CD8-positive, alpha-beta memory T cell (primary cell): ENCODE data around the gene HHIPL1. TPM values are rescaled to one million over a fixed set of nuclear protein-coding genes. Genes with fewer than 3 reads are reported as not detected.

Experiments used
- CTCF ChIA-PET: fragments of 350-600 bp; sonication (Branson Sonifier 250); formaldehyde crosslinking; loops from one replicate; lab custom pipeline; 2021; ENCODE audit warnings: antibody characterized with exemption; lab: Charles Lee
- POLR2A ChIA-PET: fragments of 350-600 bp; sonication (Branson Sonifier 250); formaldehyde crosslinking; loops from one replicate; lab custom pipeline; 2021; ENCODE audit warnings: antibody characterized with exemption; lab: Charles Lee
- DNase-seq, 5 donors: peaks; one replicate each; pipeline versions ENCODE4 v3.0.0 to v3.0.0-alpha.2; 2020 to 2022; ENCODE audit warnings: mixed read lengths in 1 of 5
- H3K27ac ChIP-seq: one replicate; pipeline ENCODE4 v1.7.0; 2013; ENCODE audit warnings: low read depth, mild to moderate bottlenecking, low read length, moderate library complexity
- H3K27me3 ChIP-seq: 2 replicates; pipeline ENCODE4 v1.7.0; 2013; ENCODE audit warnings: low read length, mild to moderate bottlenecking; ENCODE audit not compliant: insufficient read depth, poor library complexity, severe bottlenecking
- H3K36me3 ChIP-seq: 2 replicates; pipeline ENCODE4 v1.7.0; 2013; ENCODE audit warnings: mild to moderate bottlenecking, low read length, moderate library complexity; ENCODE audit not compliant: insufficient read depth
- H3K4me1 ChIP-seq: 2 replicates; pipeline ENCODE4 v1.7.0; 2013; ENCODE audit warnings: mild to moderate bottlenecking, low read length, moderate library complexity; ENCODE audit not compliant: insufficient read depth
- H3K4me3 ChIP-seq: 2 replicates; pipeline ENCODE4 v1.7.0; 2013; ENCODE audit warnings: mild to moderate bottlenecking, low read length
- H3K9me3 ChIP-seq: 2 replicates; pipeline ENCODE4 v1.7.0; 2013; ENCODE audit warnings: mild to moderate bottlenecking, low read length
- H3K27ac Mint-ChIP-seq, 8 donors: one replicate each; pipeline ENCODE4 v1.8.0; 2020 to 2021; ENCODE audit warnings: mixed read lengths in 8 of 8, mild to moderate bottlenecking in 6 of 8, inconsistent platforms in 3 of 8, moderate library complexity in 3 of 8
- H3K27me3 Mint-ChIP-seq, 2 donors: one replicate each; pipeline ENCODE4 v1.8.0; 2020 to 2021; ENCODE audit warnings: mixed read lengths in 2 of 2, mild to moderate bottlenecking in 1 of 2, moderate library complexity in 1 of 2
- H3K36me3 Mint-ChIP-seq, 3 donors: one replicate each; pipeline ENCODE4 v1.8.0; 2020 to 2021; ENCODE audit warnings: mixed read lengths in 3 of 3, inconsistent platforms in 1 of 3, mild to moderate bottlenecking in 1 of 3
- H3K4me1 Mint-ChIP-seq, 3 donors: one replicate each; pipeline ENCODE4 v1.8.0; 2020 to 2021; ENCODE audit warnings: mixed read lengths in 3 of 3, inconsistent platforms in 1 of 3, mild to moderate bottlenecking in 1 of 3
- H3K4me3 Mint-ChIP-seq, 7 donors: one replicate each; pipeline ENCODE4 v1.8.0; 2020 to 2021; ENCODE audit warnings: mixed read lengths in 7 of 7, mild to moderate bottlenecking in 6 of 7, moderate library complexity in 4 of 7, inconsistent platforms in 2 of 7
- H3K9me3 Mint-ChIP-seq, 5 donors: one replicate each; pipeline ENCODE4 v1.8.0; 2020 to 2022; ENCODE audit warnings: mixed read lengths in 5 of 5, mild to moderate bottlenecking in 3 of 5, moderate library complexity in 2 of 5, inconsistent platforms in 1 of 5
- polyA plus RNA-seq: library from polyadenylated mRNA; unstranded; fragments of 300-500 nt; fragmentation: Illumina TruSeq; gene quantifications from one replicate; pipeline ENCODE4 v1.2.3, GENCODE V29; 2021
- total RNA-seq, 2 experiments: library from RNA; stranded (reverse); gene quantifications; one replicate each; pipeline ENCODE4 v1.2.3, GENCODE V29; 2021

HHIPL1 gene
- total and polyA plus RNA-seq, 3 experiments from 2014 or later: 0.04 TPM; not detected in 2

DNA sequence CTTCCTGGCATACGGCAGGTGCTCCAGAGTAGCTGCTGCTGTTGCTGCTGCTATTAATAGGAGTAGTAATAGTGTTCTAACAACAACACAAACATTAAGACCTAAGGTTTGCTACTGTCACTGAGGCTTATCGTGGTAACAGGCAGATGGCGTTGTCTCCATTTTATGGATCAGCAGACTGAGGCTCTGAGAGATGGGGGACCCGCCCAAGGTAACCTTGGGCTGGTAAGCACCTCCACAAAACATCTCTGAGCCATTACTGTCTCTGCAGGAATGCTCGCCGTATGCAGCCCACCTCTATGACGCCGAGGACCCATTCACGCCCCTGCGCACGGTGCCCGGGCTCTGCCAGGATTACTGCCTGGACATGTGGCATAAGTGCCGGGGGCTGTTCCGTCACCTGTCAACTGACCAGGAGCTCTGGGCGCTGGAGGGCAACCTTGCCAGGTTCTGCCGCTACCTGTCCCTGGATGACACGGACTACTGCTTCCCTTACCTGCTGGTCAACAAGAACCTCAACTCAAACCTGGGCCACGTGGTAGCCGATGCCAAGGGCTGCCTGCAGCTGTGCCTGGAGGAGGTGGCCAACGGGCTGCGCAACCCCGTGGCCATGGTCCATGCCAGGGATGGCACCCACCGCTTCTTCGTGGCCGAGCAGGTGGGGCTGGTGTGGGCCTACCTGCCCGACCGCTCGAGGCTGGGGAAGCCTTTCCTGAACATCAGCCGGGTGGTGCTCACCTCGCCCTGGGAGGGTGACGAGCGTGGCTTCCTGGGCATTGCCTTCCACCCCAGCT lies 7.2 kb downstream of the HHIPL1 start:
- Mint-ChIP-seq H3K9me3 (no peaks in the 10 kb centered on the region), H3K36me3 (peaks cover 0 to 3% (median 0%) of the 10 kb centered on the region in 3 donors), H3K4me1 (no peaks in the 10 kb centered on the region), H3K27me3 (peaks cover 33 to 54% of the 10 kb centered on the region in 2 donors), H3K4me3 (no peak overlapping the region), H3K27ac (no peak overlapping the region)
- ChIA-PET CTCF (interaction anchor here (1.3 kb wide), 1 partner anchor 24 kb away, joined by 3 read pairs; no protein-coding TSS in a partner anchor), POLR2A (no interaction called here)
- H3K9me3 ChIP-seq: no peaks in the 10 kb centered on the region
- H3K36me3 ChIP-seq: no peaks in the 10 kb centered on the region
- no peak overlapping the region for H3K27ac ChIP-seq
- H3K27me3 ChIP-seq: peaks cover 13% of the 10 kb centered on the region
- no peak for DNase-seq
- no peak overlapping the region for H3K4me3 ChIP-seq
- no peaks in the 10 kb centered on the region for H3K4me1 ChIP-seq

DNA sequence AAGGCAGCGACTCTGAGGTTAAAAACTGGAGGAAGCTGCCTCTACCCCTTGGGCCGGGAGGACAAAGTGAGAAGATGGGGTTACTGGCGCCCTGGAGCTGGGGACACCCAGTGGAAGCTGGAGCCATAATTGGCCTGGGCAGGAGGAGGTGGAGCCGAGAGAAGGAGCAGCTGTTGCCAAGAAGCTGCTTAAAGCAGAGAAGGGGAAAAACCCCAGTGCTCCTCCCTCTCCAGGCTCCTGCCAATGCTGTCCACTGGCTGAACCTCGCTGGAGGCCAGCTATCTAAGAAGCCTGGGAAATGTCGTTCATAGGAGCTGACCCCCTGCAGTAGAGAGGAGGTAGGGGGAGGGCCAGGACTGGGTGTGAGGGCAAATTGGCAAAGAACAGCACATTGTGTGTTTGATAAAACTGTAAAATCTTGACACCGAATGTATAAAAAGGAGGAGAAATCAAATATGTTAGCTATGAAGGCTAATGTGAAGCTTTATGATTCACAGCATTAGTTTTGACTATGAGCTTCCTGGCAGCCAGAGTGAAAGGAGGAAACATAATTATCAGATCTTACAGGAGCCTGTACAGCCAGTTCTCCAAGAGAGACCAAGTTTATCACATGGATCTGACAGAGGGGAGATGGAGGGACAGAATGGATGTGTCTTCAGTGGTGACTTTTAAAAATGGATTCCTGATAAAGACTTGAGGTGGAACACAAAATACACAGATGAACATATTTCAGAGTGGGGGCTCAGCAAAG lies 9.5 kb downstream of the HHIPL1 start:
- Histone ChIP-seq H3K36me3 (no peaks in the 10 kb centered on the region), H3K4me3 (no peak overlapping the region), H3K9me3 (no peaks in the 10 kb centered on the region), H3K27ac (no peak overlapping the region), H3K27me3 (peaks cover 22% of the 10 kb centered on the region), H3K4me1 (no peaks in the 10 kb centered on the region)
- Mint-ChIP-seq H3K27me3 (peaks cover 35 to 52% of the 10 kb centered on the region in 2 donors), H3K36me3 (peaks cover 0 to 3% (median 0%) of the 10 kb centered on the region in 3 donors), H3K27ac (no peak overlapping the region), H3K9me3 (no peaks in the 10 kb centered on the region), H3K4me3 (no peak overlapping the region), H3K4me1 (peaks cover 0 to 3% (median 0%) of the 10 kb centered on the region in 3 donors)
- DNase-seq: no peak
- CTCF ChIA-PET: interaction anchor here (0.7 to 1.4 kb wide), 3 partner anchors 26 to 105 kb away, joined by 3 to 4 read pairs (median 3); no protein-coding TSS in a partner anchor
- POLR2A ChIA-PET: no interaction called here

DNA sequence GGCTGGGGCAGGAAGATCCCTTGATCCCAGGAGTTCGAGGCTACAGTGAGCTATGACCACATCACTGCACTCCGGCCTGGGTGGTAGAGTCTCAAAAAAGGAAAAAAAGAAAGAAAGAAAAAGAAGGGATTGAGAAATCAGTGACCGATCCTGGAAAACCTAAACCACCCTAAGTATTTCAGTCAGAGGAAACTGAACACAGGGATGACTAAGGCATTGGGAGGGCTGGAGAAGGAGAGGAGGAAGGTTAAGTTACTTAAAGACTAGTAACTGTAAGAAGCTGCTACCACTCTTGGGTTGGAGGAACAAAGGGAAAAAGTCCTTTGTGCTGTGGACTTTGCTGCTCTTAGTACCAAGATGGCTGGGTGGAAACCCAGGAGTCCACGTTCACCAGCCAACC lies 10.6 kb downstream of the HHIPL1 start:
- Histone ChIP-seq H3K4me1 (no peaks in the 10 kb centered on the region), H3K27me3 (peaks cover 27% of the 10 kb centered on the region), H3K9me3 (no peaks in the 10 kb centered on the region), H3K36me3 (no peaks in the 10 kb centered on the region), H3K27ac (no peak overlapping the region), H3K4me3 (no peak overlapping the region)
- Mint-ChIP-seq H3K36me3 (peaks cover 0 to 3% (median 0%) of the 10 kb centered on the region in 3 donors), H3K27me3 (peaks cover 40 to 57% of the 10 kb centered on the region in 2 donors), H3K9me3 (no peaks in the 10 kb centered on the region), H3K27ac (no peak overlapping the region), H3K4me3 (no peak overlapping the region), H3K4me1 (peaks cover 0 to 7% (median 0%) of the 10 kb centered on the region in 3 donors)
- CTCF ChIA-PET: interaction anchor here (1.3 to 1.4 kb wide), 2 partner anchors 27 to 32 kb away, joined by 3 to 4 read pairs; no protein-coding TSS in a partner anchor
- POLR2A ChIA-PET: no interaction called here
- DNase-seq: no peak

DNA sequence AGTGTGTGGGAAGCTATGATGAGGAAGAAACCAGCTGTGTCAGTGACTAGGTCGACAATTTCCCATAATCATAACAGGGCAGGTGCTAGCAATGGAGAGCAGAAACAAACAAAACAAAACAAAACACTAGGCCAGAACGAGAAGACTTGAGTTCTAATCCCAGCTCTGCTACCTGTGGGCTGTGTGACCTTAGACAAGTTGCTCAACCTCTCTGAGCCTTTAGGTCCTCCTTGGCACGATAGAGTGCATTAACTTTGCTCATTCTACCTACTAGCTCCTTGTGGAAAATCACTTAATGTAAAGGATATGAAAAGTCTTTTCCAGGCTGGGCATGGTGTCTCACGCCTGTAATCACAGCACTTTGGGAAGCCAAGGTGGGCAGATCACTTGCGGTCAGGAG lies 11.2 kb downstream of the HHIPL1 start:
- Mint-ChIP-seq H3K4me1 (peaks cover 0 to 7% (median 0%) of the 10 kb centered on the region in 3 donors), H3K27me3 (peaks cover 45 to 59% of the 10 kb centered on the region in 2 donors), H3K36me3 (peaks cover 0 to 3% (median 0%) of the 10 kb centered on the region in 3 donors), H3K4me3 (no peak overlapping the region), H3K27ac (no peak overlapping the region), H3K9me3 (no peaks in the 10 kb centered on the region)
- Histone ChIP-seq H3K27me3 (peaks cover 29% of the 10 kb centered on the region), H3K4me1 (no peaks in the 10 kb centered on the region), H3K9me3 (no peaks in the 10 kb centered on the region), H3K27ac (no peak overlapping the region), H3K4me3 (no peak overlapping the region), H3K36me3 (no peaks in the 10 kb centered on the region)
- ChIA-PET CTCF (interaction anchor here (1.3 kb wide), 1 partner anchor 32 kb away, joined by 3 read pairs; no protein-coding TSS in a partner anchor), POLR2A (no interaction called here)
- DNase-seq: no peak

DNA sequence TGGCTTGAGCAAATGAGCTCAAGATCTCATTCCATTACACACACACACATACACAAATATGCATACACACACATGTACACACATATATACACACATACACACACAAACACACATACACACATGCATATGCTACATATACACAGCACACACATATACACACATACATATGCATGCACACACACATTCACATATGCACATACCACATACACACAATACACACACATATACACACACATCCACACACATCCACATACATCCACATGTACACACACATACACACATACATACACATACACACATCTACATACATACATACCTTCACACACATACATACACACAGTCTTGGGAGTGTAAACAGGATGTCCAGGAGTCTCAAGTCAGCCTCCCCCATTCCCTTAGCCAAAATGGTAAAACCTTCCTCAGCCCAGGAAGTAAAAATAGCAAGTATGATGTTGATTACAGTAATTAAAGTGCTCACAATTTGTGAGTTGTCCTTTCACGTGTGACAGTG lies 12.8 kb downstream of the HHIPL1 start:
- H3K27ac ChIP-seq: no peak overlapping the region

DNA sequence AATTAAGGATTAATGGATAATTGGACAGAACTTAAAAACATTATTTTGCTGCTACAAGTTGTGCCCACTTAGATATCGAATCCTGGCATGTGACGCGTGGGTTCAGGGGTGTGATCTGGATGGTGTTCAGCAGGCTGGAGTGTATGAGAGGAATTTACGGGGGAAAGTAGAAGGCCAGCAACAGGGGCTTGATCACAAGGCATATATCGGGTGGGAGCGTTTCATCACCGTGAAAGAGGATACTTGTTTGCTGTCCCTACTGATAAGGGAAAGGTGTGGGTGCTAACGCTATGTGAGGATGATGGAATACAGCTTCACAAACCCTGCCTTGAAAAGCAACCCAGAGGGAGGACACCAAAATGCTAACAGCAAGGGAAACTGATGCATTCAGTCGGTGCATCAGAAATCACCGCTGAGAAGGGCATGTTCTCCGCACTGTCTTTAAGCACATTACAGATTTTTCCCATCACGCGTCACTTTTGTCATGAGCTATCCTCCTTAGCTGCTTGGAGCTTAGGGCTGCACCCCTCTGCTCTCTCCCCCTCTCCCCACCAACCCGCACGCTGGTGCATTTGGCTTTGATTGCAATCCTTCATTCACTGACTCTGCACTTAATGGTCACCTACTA lies 13.4 kb downstream of the HHIPL1 start:
- H3K27me3 Mint-ChIP-seq: peaks cover 48 to 70% of the 10 kb centered on the region in 2 donors
- Histone ChIP-seq H3K4me1 (no peaks in the 10 kb centered on the region), H3K36me3 (no peaks in the 10 kb centered on the region), H3K27ac (no peak overlapping the region), H3K4me3 (no peak overlapping the region), H3K27me3 (peaks cover 29% of the 10 kb centered on the region), H3K9me3 (no peaks in the 10 kb centered on the region)
- H3K4me1 Mint-ChIP-seq: peaks cover 0 to 7% (median 0%) of the 10 kb centered on the region in 3 donors
- no peak overlapping the region for H3K4me3 Mint-ChIP-seq
- no peaks in the 10 kb centered on the region for H3K9me3 Mint-ChIP-seq
- CTCF ChIA-PET: no interaction called here
- POLR2A ChIA-PET: no interaction called here
- no peaks in the 10 kb centered on the region for H3K36me3 Mint-ChIP-seq
- H3K27ac Mint-ChIP-seq: no peak overlapping the region
- DNase-seq: no peak

More for the DNA sequence above, 12.8 kb downstream of the HHIPL1 start:
- CTCF ChIA-PET: interaction anchor here (1.1 kb wide), 1 partner anchor 10 kb away, joined by 3 read pairs; no protein-coding TSS in a partner anchor
- Mint-ChIP-seq H3K27ac (peak overlapping the region in 1 of 8 donors; percentile 6), H3K36me3 (no peaks in the 10 kb centered on the region), H3K4me1 (peaks cover 0 to 7% (median 0%) of the 10 kb centered on the region in 3 donors), H3K4me3 (no peak overlapping the region), H3K9me3 (no peaks in the 10 kb centered on the region), H3K27me3 (peaks cover 46 to 65% of the 10 kb centered on the region in 2 donors)
- peaks cover 29% of the 10 kb centered on the region for H3K27me3 ChIP-seq
- H3K4me1 ChIP-seq: no peaks in the 10 kb centered on the region
- POLR2A ChIA-PET: no interaction called here
- H3K4me3 ChIP-seq: no peak overlapping the region
- DNase-seq: no peak
- H3K9me3 ChIP-seq: no peaks in the 10 kb centered on the region
- H3K36me3 ChIP-seq: no peaks in the 10 kb centered on the region

DNA sequence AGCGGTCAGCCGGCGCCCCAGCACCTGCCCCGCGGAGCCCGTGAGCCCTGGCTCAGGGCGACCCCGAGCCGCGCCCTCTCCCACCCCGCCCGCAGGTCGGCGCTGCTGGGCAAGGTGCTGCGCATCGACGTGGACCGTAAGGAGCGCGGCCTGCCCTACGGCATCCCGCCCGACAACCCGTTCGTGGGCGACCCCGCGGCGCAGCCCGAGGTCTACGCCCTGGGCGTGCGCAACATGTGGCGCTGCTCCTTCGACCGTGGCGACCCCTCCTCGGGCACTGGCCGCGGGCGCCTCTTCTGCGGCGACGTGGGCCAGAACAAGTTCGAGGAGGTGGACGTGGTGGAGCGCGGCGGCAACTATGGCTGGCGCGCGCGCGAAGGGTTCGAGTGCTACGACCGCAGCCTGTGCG lies 14.4 kb downstream of the HHIPL1 start:
- Mint-ChIP-seq H3K4me1 (peaks cover 0 to 7% (median 0%) of the 10 kb centered on the region in 3 donors), H3K9me3 (no peaks in the 10 kb centered on the region), H3K27me3 (peaks cover 47 to 69% of the 10 kb centered on the region in 2 donors), H3K27ac (no peak overlapping the region), H3K36me3 (no peaks in the 10 kb centered on the region), H3K4me3 (no peak overlapping the region)
- H3K27ac ChIP-seq: no peak overlapping the region
- H3K9me3 ChIP-seq: no peaks in the 10 kb centered on the region
- no peaks in the 10 kb centered on the region for H3K4me1 ChIP-seq
- no peaks in the 10 kb centered on the region for H3K36me3 ChIP-seq
- DNase-seq: no peak
- H3K27me3 ChIP-seq: peaks cover 29% of the 10 kb centered on the region
- CTCF ChIA-PET: no interaction called here
- no peak overlapping the region for H3K4me3 ChIP-seq
- POLR2A ChIA-PET: no interaction called here
